Right cardiac atrium (tissue), 5 donors: ENCODE data around the gene VGLL3. TPM values are rescaled to one million over a fixed set of nuclear protein-coding genes. Genes with fewer than 3 reads are reported as not detected.
A peak's percentile ranks its signal among the peaks of the same experiment; 100 is the strongest.

Experiments
- ATAC-seq, 2 donors: fragments of 200-7000 bp; cut with Tn5 transposase; one replicate each; pipeline versions ENCODE4 v1.8.0 to v1.9.1; 2020; ENCODE audit warnings: moderate library complexity in 2 of 2, mild to moderate bottlenecking in 1 of 2
- DNase-seq, 3 donors: peaks; one replicate each; pipeline ENCODE4 v3.0.0-alpha.2; 2020
- H3K27ac ChIP-seq: one replicate; pipeline ENCODE4 v1.5.1; 2013; ENCODE audit warnings: mild to moderate bottlenecking, low read length, control low read depth, moderate library complexity
- H3K27me3 ChIP-seq: one replicate; pipeline ENCODE4 v1.6.1; 2013; ENCODE audit not compliant: control insufficient read depth, insufficient read depth
- H3K4me1 ChIP-seq: one replicate; pipeline ENCODE4 v1.6.1; 2013; ENCODE audit warnings: low read length; ENCODE audit not compliant: control insufficient read depth, insufficient read depth
- H3K4me3 ChIP-seq: one replicate; pipeline ENCODE4 v1.5.1; 2013; ENCODE audit warnings: low read length, control low read depth
- H3K9me3 ChIP-seq: one replicate; pipeline ENCODE4 v1.6.1; 2013; ENCODE audit warnings: low read length; ENCODE audit not compliant: control insufficient read depth
- WGBS: extraction: QIAGEN DNeasy Blood & Tissue Kit; methylation state at CpG from one replicate; pipeline ENCODE4 v1.1.7; 2013; 5-methylcytosine and 5-hydroxymethylcytosine counted together
- intact Hi-C, 4 donors: fragments of 100-400 bp; cut with DNase I; formaldehyde crosslinking; loops; one replicate each; pipeline versions ENCODE4 v1.11.0 to v1.14.0; 2022 to 2023
- polyA plus RNA-seq: library from polyadenylated mRNA; stranded (reverse); fragments of 200-250 nt; gene quantifications from one replicate; pipeline ENCODE4 v1.2.3, GENCODE V29; 2013
- total RNA-seq, 4 donors: library from RNA; stranded (reverse); fragmentation: NEBNext Ultra II Directional; extraction: Animal tissue kit (Norgen Biotek cat#: 25700); gene quantifications; one replicate each; pipeline ENCODE4 v1.2.1, GENCODE V29; 2021
- donor health status: healthy with polysubstance abuse.
- donor health status: DM: no; HTN: yes; CAD: no.
- donor health status: DM: no; HTN: no; CAD: no.
- donor health status: DM: no; HTN: yes; CAD: no; lungs with severe emphysema.
- donor health status: DM: yes; HTN: yes; CAD: no.

VGLL3 gene
- total and polyA plus RNA-seq, 5 donors, result 2.2 to 10.9 (median 7.4) TPM

DNA sequence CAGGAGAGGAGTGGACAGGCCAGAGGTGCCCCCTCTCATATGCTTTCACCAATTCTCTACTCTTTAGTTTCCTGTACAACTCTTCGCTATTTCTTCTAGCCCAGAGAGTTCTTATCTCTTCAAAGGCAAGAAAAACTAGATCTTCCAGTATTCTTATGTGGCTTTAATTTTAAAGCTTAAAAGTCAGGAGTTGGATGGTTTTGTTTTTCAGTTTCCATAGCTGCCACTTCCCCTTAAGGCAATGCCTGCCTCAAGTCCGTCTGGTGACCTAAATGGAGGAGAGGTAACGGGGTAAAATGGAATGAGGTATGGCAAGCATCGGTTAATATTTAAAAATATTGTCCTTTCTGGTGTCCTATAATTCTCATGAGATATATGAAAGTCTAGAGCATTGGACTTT is 11.4 kb upstream of the VGLL3 start:
- Histone ChIP-seq H3K4me3 (no peak overlapping the region), H3K4me1 (no peaks in the 10 kb centered on the region), H3K9me3 (no peaks in the 10 kb centered on the region), H3K27ac (no peak overlapping the region), H3K27me3 (no peaks in the 10 kb centered on the region)
- ATAC-seq (no peak), DNase-seq (no peak)
- intact Hi-C loops, result no loop called here
- whole genome bisulfite sequencing, result 87% methylated on average over 4 of the region's 4 CpGs

DNA sequence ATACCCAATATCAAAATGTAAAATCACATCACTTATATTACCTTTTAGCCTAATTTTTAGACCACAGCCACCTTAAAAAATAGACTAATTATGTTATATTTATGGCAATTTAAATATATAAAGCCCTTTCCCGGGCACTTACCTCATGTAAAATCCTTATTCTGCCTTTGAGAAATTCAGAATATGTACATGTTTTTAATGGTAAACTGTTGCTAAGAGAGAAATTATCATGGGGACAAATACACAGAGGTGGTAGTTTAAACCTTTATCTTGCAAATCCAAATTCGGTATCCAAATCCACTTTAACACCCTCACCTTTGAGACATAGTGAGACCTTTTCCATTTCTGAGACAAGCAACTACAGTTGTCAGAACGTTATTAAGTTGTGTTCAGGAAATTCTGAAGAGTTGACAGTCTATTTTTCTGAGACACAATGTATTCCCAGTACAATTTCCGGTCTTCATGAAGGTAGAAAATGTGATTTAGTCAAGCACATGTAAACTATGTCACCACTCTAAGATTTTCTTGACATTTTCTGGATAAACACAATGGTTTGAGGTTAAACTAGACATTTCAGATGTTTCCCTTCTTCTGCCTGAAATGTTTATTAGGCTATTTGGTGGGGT is 10.6 kb upstream of the VGLL3 start:
- Histone ChIP-seq H3K4me1 (no peaks in the 10 kb centered on the region), H3K27ac (no peak overlapping the region), H3K27me3 (no peaks in the 10 kb centered on the region), H3K4me3 (no peak overlapping the region), H3K9me3 (no peaks in the 10 kb centered on the region)
- no peak for DNase-seq
- intact Hi-C loops, result no loop called here
- WGBS, result 54% methylated on average over 4 of the region's 4 CpGs
- ATAC-seq, result no peak

DNA sequence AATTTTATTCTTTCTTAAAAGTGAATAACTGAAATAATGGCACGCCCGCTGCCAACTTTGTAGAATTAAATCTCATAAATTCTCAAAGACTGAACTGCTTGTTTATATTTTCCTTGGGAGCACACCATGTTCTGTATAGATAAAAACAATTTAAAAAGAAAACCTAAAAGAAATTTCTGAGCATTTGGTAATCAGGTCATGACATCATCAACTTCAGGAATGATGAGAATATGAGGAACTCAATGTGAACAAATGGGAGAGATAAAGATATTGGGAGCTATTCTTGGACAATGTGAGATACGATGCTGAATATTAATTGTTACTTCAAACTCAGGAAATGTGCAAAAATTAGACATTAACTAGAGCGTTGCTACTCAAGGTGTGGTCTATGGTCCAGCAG is 10.0 kb upstream of the VGLL3 start:
- no peaks in the 10 kb centered on the region for H3K9me3 ChIP-seq
- no peaks in the 10 kb centered on the region for H3K27me3 ChIP-seq
- intact Hi-C loops, result no loop called here
- DNase-seq (no peak), ATAC-seq (no peak)
- 85% methylated on average over 4 of the region's 4 CpGs for WGBS
- no peaks in the 10 kb centered on the region for H3K4me1 ChIP-seq
- no peak overlapping the region for H3K4me3 ChIP-seq
- no peak overlapping the region for H3K27ac ChIP-seq

DNA sequence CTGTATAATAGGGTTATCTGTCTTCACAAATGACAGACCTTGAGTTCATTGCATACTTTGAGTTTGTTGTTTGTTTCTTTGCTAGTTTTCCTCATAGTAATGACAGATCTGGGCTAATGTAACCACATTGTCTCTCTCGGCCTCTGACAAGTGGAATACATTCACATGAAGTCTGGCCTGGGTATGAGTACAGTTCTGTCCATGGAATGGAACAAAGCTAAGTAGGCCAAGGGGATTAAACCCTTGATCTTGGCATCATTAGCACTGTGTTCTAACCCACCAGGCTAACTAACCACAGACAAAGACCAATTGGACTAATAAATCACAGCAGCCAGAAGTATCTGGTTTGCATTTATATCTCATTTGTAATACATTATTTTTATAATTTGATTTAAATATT is 7.6 kb upstream of the VGLL3 start:
- intact Hi-C loops, result no loop called here
- no peak overlapping the region for H3K27ac ChIP-seq
- H3K4me3 ChIP-seq, result no peak overlapping the region
- no peaks in the 10 kb centered on the region for H3K27me3 ChIP-seq
- 78% methylated on average over 1 of the region's 1 CpG for WGBS
- ATAC-seq (no peak), DNase-seq (no peak)
- no peaks in the 10 kb centered on the region for H3K4me1 ChIP-seq
- H3K9me3 ChIP-seq, result no peaks in the 10 kb centered on the region

DNA sequence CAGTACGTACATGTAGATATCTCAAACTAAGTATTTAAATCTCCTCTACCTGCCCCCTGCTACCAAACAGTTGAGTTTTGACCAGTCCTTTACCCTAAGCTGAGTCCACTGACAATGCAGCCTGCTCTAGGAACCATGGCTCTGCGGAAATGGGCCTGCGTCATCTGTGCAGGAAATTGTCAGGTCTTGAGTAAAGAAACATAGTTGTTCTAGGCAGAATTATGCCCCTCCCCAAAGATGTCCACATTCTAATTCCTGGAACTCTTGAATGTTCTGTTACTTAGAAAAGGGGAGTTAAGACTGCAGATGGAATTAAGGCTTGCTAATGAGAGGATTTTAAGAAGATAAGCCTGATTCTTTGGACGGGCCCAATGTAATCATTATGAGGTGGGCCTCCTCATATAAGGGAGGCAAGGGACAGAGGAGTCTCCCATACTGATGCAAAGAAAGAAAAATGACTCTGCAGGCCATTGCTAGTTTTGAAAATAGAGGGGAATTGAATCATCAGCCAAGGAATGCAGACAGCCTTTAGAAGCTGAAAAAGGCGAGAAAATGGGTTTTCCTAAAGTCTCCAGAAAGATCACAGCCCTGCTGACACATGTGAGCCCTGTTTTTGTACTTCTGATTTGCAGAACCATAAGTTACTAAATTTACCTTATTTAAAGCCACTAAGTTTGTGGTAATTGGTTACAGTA is 5.5 kb upstream of the VGLL3 start:
- WGBS, result 89% methylated on average over 5 of the region's 5 CpGs
- intact Hi-C loops, result no loop called here
- no peaks in the 10 kb centered on the region for H3K27me3 ChIP-seq
- ATAC-seq (no peak), DNase-seq (no peak)
- no peaks in the 10 kb centered on the region for H3K4me1 ChIP-seq
- H3K27ac ChIP-seq, result no peak overlapping the region
- no peaks in the 10 kb centered on the region for H3K9me3 ChIP-seq
- H3K4me3 ChIP-seq, result no peak overlapping the region

DNA sequence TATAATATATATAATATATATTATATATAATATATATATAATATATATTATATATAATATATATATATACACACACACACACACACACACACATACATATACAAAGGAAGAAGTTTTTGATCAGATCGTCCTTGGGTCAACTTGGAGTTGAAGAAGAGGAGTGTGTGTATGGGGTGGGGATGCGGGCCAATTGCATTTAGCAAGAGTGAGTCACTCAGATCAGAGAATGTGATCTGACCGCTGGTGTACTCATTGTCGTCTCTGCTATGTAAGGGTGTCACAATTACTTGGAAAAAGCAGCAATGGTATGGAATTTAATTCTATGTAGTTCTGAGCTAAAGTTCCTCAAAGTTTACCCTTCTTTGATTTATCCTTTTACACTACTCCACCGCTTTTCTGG is 4.6 kb upstream of the VGLL3 start:
- ATAC-seq, result no peak
- Histone ChIP-seq H3K27me3 (no peaks in the 10 kb centered on the region), H3K27ac (no peak overlapping the region), H3K4me1 (no peaks in the 10 kb centered on the region), H3K9me3 (no peaks in the 10 kb centered on the region), H3K4me3 (no peak overlapping the region)
- 86% methylated on average over 5 of the region's 5 CpGs for WGBS
- DNase-seq, result no peak
- intact Hi-C loops, result no loop called here

DNA sequence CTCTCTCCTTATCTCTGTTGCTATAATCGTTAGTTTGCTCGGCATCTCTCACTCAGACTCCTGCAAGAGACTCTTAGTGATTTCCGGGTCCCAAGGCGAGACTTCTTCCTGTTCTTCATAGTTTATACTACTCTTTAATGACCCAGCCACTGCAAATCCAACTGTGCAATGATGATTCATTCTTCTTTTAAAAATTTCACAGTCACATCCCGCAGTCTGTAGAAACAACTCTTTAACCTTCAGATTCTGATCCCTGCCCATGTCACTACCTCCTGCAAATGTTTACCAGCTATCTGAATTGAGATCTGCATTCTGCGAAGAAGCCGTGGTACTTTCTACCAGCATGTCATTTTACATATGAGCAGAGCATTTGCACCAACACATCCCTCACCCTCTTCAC is 2.8 kb upstream of the VGLL3 start:
- 39% methylated on average over 7 of the region's 7 CpGs for WGBS

DNA sequence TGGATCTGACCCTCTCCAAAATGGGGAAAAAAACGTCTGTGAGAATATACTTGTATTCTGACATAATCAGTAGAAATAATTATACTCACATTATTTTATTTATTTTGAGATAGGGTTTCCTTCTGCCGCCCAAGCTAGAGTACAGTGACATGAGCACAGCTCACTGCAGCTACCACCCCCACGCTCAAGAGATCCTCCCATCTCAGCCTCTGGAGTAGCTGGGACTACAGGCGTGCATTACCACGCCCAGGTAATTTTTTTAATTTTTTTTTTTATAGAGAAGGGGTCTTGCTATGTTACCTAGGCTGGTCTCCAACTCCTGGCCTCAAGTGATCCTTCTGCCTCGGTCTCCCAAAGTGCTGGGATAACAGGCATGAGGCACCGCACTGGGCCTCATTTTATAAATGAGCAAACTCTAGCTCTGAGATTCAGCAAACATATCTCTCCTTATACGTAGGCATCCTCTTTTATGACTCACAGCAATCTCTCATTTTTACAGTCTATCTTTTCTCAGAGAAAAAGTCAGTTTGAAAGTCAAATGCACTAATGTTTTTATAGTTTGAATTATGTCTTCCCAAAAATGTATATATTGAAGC is 989 bp upstream of the VGLL3 start:
- no peaks in the 10 kb centered on the region for H3K27me3 ChIP-seq
- no peaks in the 10 kb centered on the region for H3K9me3 ChIP-seq
- ATAC-seq, result no peak
- peak overlapping the region; percentile 48 for H3K4me3 ChIP-seq
- H3K4me1 ChIP-seq, result no peaks in the 10 kb centered on the region
- peak in 1 of 3 donors; percentile 39 for DNase-seq
- intact Hi-C loops, result no loop called here
- 58% methylated on average over 8 of the region's 8 CpGs for WGBS
- H3K27ac ChIP-seq, result no peak overlapping the region

More for the DNA sequence above, 2.8 kb upstream of the VGLL3 start:
- no peaks in the 10 kb centered on the region for H3K4me1 ChIP-seq
- intact Hi-C loops, result no loop called here
- no peak overlapping the region for H3K27ac ChIP-seq
- no peak overlapping the region for H3K4me3 ChIP-seq
- no peaks in the 10 kb centered on the region for H3K9me3 ChIP-seq
- DNase-seq (no peak), ATAC-seq (no peak)
- H3K27me3 ChIP-seq, result no peaks in the 10 kb centered on the region

DNA sequence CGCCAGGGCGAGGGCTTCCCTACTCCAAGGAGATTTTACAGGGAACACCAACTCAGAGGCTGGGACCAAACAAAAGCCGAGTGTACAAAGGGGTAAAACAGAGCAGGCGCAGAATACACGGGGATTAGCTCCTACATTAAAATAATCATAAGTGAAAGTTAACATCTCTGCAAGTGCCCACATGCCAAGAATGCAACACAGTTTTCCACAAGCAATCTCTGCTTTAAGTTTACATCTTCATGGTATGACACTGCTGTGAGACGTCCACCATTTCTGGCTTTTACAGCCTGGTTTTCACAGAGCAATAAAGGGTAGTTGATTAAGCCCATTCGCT is 500 bp upstream of the VGLL3 start:
- ATAC-seq (no peak), DNase-seq (no peak)
- Histone ChIP-seq H3K27ac (peak overlapping the region; percentile 88), H3K27me3 (no peaks in the 10 kb centered on the region), H3K4me3 (peak overlapping the region; percentile 48), H3K4me1 (no peaks in the 10 kb centered on the region), H3K9me3 (no peaks in the 10 kb centered on the region)
- intact Hi-C loops, result no loop called here
- WGBS, result 7% methylated on average over 7 of the region's 7 CpGs

DNA sequence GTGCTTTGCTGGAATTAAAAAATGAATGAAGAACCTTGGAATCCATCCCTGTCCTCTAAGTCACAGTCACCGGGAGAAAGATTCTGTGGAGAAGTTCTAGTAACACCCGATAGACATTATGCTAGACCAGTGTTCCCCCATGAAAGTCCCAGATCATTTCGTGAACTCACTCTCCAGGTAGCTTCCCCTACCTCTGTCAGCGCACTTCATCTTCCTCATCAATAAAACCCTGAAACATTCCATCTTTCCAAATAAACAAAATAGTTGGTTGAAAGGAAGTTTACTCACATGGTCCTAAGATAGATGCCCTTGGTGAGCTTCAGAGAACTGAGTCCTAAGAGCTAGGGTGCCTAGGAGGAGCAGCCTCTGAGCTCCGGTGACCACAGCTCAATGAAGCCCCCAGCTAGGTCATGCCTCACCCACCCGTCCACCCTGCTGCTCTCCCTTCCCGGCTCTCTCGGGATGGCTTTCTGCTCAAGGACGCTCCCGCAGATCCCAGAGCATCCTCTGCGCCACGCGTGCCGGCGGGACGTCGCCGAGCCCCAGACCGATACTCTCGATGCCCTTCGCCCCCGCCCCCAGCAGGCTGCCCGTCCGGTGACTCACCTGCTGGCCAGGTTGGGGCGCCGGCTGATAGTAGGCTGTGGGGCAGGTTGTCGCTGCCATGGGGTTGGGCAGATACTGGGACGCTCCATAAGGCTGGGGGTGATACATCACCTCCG is 776 bp downstream of the VGLL3 start:
- intact Hi-C loops, result no loop called here
- DNase-seq, result peak; percentile 29 to 65 (median 50)
- Histone ChIP-seq H3K4me1 (no peaks in the 10 kb centered on the region), H3K4me3 (peak overlapping the region; percentile 48), H3K27me3 (no peaks in the 10 kb centered on the region), H3K27ac (peak overlapping the region; percentile 14), H3K9me3 (no peaks in the 10 kb centered on the region)
- peak in 1 of 2 donors; percentile 4 for ATAC-seq
- 4% methylated on average over 29 of the region's 29 CpGs for WGBS

DNA sequence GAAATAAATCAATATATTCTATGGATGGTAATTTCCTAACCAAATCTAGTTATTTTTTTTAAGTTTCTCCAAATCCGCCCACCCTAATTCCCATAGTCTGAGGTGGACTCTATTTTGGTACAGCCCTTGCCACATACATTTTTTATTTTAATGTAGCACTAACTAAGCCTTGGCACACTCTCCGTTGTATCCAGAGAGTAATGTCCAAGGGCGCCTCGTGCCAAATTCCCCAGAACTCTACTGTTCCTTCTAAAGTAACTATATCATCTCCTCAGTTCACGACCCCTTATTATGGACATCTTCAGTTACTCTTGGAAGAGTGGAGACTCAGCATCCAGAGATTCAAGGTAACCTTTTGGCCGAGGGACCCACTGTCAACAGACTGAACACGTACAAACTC is 1.3 kb downstream of the VGLL3 start:
- intact Hi-C loops, result no loop called here
- WGBS, result 45% methylated on average over 7 of the region's 7 CpGs

More for the DNA sequence above, 1.3 kb downstream of the VGLL3 start:
- Histone ChIP-seq H3K4me3 (peak overlapping the region; percentile 48), H3K4me1 (no peaks in the 10 kb centered on the region), H3K27me3 (no peaks in the 10 kb centered on the region), H3K27ac (peak overlapping the region; percentile 2), H3K9me3 (no peaks in the 10 kb centered on the region)
- ATAC-seq, result no peak
- peak in 1 of 3 donors; percentile 36 for DNase-seq
